ENCODE data around the gene LIN9.
"Not testable (repeated sequence)": the region's sequence is repeated elsewhere in the genome, so short reads cannot be mapped to it uniquely, and the experiment has no call there.

The LIN9 gene

GRCh38 chr1:226211181-226211821, 97.7 kb downstream of the LIN9 start:
- no peak for DNase-seq (ENCODE audit: low spot score)

DNA sequence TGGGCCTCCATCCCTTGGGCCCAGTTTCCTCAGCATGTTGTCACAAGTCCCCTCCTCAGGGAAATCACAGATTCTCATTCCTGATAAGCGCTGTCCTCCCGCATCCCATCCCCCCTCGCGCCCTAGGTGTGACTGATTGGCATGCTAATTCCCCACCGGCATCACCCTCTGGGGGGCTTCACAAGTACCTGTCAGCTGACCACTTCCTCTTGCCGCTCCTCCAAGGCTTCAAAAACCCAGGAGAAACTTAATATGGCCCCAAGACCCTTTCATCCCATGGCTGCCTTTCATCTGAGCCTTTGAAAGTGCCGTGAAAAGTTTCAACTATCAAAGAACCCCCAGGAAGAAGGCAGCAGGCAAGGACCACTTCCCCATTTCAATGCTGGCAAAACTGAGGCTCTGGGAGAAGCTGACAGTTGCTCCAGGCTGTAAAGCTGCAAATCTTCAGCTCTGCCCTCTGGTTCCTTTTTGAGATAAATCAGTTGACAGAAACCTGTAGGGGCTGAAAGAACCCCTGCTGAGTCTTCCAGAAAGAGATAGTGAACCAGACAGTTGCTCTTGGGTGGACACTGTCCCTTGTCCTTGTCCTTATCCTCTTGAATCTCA, 98.3 kb downstream of the LIN9 start:
- DNase-seq (ENCODE audit: low spot score): no peak

GRCh38 chr1:226209307-226210059, 99.5 kb downstream of the LIN9 start:
- DNase-seq (ENCODE audit: low spot score): peak; percentile 9

GRCh38 chr1:226207048-226207447, 101.9 kb downstream of the LIN9 start:
- DNase-seq (ENCODE audit: low spot score): no peak

DNA sequence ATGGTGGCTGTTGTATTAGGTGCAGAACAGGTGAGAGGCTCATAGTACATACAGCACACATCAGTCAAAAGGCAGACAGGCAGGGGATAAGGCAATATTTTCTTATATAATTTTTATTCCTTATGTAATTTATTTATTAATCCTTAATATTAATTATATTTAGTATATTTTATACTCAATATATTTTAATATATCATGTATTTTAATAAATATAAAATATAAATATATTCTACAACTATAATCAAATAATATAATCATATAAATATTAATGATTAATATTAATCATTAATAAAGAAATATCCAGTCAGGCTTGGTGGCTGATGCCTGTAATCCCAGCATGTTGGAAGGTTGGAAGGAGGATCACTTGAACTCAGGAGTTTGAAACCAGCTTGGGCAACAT, 104.8 kb downstream of the LIN9 start:
- no peak for DNase-seq (ENCODE audit: low spot score)

GRCh38 chr1:226203655-226204054, 105.3 kb downstream of the LIN9 start:
- DNase-seq (ENCODE audit: low spot score): no peak

DNA sequence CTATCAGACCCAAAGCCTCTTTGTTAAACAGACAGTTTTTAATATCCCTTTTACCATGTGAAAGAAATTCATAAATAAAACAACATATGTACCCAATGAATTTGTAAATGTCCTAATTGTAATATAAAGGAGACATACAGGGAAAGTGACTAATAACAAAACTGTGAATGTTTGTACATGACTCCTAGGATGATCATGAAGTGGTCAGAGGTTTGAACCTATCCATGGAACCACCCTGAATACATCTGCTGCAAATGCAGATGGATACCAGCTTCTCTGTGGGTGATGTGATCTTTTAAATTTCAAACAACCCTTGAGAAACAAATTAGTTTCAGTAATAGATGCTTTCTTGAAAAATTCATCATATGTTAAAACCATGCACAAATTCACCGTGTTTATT, 105.7 kb downstream of the LIN9 start:
- no peak for DNase-seq (ENCODE audit: low spot score)

- DNase-seq (ENCODE audit: low spot score): not testable (repeated sequence)
These were observed 106.3 kb downstream of the LIN9 start for GRCh38 chr1:226202666-226203065.

- no peak for DNase-seq (ENCODE audit: low spot score)
These were observed 106.7 kb downstream of the LIN9 start for GRCh38 chr1:226202246-226202645.

GRCh38 chr1:226201029-226201593, 107.9 kb downstream of the LIN9 start:
- DNase-seq (ENCODE audit: low spot score): peak; percentile 40

DNA sequence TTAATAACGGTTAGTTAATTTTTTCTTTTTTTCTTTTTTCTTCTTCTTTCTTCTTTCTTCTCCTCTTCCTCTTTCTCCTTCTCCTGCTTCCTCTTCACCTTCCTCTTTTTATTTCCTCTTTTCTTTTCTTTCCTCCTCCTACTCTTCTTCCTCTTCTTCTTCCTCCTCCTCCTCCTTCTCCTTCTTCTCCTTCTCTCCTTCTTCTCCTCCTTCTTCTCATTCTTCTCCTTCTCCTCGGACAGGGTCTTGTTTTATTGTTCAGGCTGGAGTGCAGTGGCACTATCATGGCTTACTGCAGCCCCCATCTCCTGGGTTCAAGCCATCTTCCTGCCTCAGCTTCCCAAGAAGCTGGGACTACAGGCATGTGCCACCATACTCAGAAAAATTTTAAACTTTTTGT, 109.0 kb downstream of the LIN9 start:
- DNase-seq (ENCODE audit: low spot score): no peak

DNA sequence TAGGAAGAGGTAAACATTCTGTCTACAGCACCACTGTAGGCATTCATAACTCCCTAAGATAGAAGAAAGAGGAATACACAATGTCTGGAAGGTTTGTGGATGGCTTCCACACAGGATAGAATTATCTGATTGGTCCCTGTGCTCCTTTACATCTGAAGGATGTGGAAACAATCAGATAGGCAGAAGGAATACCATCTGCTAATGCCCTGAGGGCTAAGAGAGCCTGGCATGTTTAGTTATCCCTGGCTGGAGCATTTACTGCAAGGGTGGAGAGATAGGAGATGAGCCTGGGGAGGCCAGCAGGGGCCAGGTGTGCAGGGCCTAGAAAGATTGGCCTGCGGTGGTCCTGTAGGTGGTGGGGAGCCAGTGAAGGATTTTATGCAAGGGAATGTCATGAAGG, 113.8 kb downstream of the LIN9 start:
- no peak for DNase-seq (ENCODE audit: low spot score)

DNA sequence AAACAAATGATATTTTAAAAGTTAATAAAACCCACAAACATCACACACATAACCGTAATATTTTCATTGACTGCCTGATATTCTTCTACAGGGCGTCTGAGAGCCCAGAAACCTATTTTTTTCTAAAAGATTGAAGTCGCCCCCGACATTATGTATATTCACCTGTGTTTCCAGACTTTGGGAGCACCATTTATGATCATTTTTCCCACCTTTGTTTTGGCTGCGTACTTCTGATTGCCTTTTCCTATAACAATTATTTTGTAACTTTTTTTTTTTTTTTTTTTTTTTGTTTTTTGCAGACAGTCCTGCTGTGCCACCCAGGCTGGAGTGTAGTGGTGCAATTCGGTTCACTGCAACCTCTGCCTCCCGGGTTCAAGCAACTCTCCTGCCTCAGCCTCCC, 121.6 kb downstream of the LIN9 start:
- DNase-seq (ENCODE audit: low spot score): no peak

GRCh38 chr1:226187019-226187322, 122.0 kb downstream of the LIN9 start:
- DNase-seq (ENCODE audit: low spot score): no peak

DNA sequence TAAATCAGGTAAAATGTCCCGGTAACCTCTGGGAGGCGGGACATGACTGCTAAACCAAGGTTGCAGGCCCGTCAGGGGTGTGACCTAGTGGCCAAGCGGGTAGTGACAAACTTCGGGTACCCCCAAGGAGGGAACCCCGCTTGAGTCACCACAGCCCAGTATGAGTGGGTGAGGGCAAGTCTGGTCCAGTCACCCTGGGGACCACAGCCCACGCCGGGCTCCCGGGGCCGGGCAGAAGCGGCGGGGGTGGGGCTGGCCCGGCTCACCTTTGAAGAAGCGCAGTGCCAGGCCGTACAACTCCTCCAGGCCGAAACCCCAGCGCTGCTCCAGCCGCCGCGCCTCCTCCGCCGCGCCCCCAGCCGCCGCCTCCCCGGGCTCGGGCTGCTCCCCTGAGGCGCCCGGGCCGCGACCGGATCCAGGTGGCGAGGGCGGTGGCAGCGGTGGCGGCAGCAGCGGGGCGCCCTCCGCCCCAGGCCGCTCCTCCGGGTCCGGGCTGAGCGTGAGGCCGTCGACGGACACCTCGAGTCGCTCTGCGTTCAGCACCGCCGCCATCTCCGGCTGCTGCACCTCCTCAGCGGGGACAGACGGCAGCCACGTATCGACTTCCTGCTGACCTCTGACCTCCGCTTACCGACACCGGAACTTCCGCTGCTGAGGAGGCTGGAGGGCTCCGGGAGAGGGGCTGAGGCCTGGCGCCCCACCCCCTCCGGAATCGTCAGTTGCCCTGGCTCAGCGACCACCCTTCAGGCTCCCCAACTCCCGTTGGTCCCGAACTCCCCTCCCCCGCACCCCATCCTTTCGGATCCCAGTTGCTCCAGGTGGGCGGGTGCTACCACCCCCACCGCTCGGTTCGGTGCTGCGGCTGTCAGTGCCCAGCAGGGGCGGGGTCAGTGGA, 122.6 kb downstream of the LIN9 start, which contains the start of gene ACBD3:
ACBD3 (minus strand) TSS at position 618 of the 895 bp plus-strand sequence; CDS start at position 552, 66 bp downstream.
- DNase-seq (ENCODE audit: low spot score): peak; percentile 94

- peak; percentile 34 for DNase-seq (ENCODE audit: low spot score)
These were observed 123.6 kb downstream of the LIN9 start for GRCh38 chr1:226185141-226186036.

GRCh38 chr1:226181996-226182714, 126.8 kb downstream of the LIN9 start:
- DNase-seq (ENCODE audit: low spot score): peak; percentile 41
